Peyer's patch (tissue), 4 donors: ENCODE results near the gene GNMT. TPM values are rescaled to one million over a fixed set of nuclear protein-coding genes. Genes with fewer than 3 reads are reported as not detected.
A peak's percentile ranks its signal among the peaks of the same experiment; 100 is the strongest.

Experiments
- DNase-seq, 3 donors: peaks; one replicate each; pipeline ENCODE4 v3.0.0-alpha.2; 2017 to 2019
- H3K27ac ChIP-seq, 4 donors: fragments of 200-600 bp; sonication (generic); one replicate each; pipeline ENCODE4 v1.5.1; 2016 to 2019
- H3K27me3 ChIP-seq, 2 donors: fragments of 200-600 bp; sonication (generic); one replicate each; pipeline ENCODE4 v1.5.1; 2019
- H3K36me3 ChIP-seq, 3 donors: fragments of 200-600 bp; sonication (generic); one replicate each; pipeline ENCODE4 v1.5.1; 2016 to 2019
- H3K4me1 ChIP-seq, 4 donors: fragments of 200-600 bp; sonication (generic); one replicate each; pipeline ENCODE4 v1.5.1; 2016 to 2019
- H3K4me3 ChIP-seq, 4 donors: fragments of 200-600 bp; sonication (generic); 1 replicate in 3 of 4; 2 replicates in 1 of 4; pipeline ENCODE4 v1.5.1; 2016 to 2019; ENCODE audit warnings: mild to moderate bottlenecking in 1 of 4
- H3K9me3 ChIP-seq, 4 donors: fragments of 200-600 bp; sonication (generic); one replicate each; pipeline ENCODE4 v1.5.1; 2016 to 2019; ENCODE audit warnings: mild to moderate bottlenecking in 1 of 4
- POLR2A ChIP-seq, 2 donors: fragments of 450-650 bp; IDR thresholded peaks; one replicate each; pipeline ENCODE4 v1.5.1; 2017; ENCODE audit warnings: antibody characterized with exemption in 2 of 2, mild to moderate bottlenecking in 2 of 2, moderate library complexity in 2 of 2
- total RNA-seq, 4 donors: library from RNA; depleted of rRNA; stranded (reverse); fragments of >200 nt; gene quantifications; one replicate each; pipeline ENCODE4 v1.1.0, GENCODE V29; 2016
- TF ChIP-seq, protein P1 (sequence below), 6 experiments: fragments of 450-650 bp in 4 of 6; fragments of 200-600 bp in 2 of 6; sonication (generic) in 1 of 6; IDR thresholded peaks; one replicate each; pipeline ENCODE4 v1.5.1; 2017 to 2019; ENCODE audit warnings: antibody characterized with exemption in 6 of 6, mild to moderate bottlenecking in 3 of 6, moderate library complexity in 1 of 6

Gene GNMT
- total RNA-seq, 4 donors from 2014 or later = 4.3 TPM; not detected in 3

- Histone ChIP-seq H3K27me3 (no peaks in the 10 kb centered on the region), H3K4me1 (peaks cover 0 to 32% (median 13%) of the 10 kb centered on the region in 4 donors), H3K9me3 (no peaks in the 10 kb centered on the region), H3K36me3 (peaks cover 0 to 39% (median 0%) of the 10 kb centered on the region in 3 donors), H3K4me3 (peak overlapping the region in 1 of 4 donors; percentile 89), H3K27ac (peak overlapping the region in 2 of 4 donors; percentile 8 to 98)
- DNase-seq = no peak
- TF ChIP-seq, protein P1, sequence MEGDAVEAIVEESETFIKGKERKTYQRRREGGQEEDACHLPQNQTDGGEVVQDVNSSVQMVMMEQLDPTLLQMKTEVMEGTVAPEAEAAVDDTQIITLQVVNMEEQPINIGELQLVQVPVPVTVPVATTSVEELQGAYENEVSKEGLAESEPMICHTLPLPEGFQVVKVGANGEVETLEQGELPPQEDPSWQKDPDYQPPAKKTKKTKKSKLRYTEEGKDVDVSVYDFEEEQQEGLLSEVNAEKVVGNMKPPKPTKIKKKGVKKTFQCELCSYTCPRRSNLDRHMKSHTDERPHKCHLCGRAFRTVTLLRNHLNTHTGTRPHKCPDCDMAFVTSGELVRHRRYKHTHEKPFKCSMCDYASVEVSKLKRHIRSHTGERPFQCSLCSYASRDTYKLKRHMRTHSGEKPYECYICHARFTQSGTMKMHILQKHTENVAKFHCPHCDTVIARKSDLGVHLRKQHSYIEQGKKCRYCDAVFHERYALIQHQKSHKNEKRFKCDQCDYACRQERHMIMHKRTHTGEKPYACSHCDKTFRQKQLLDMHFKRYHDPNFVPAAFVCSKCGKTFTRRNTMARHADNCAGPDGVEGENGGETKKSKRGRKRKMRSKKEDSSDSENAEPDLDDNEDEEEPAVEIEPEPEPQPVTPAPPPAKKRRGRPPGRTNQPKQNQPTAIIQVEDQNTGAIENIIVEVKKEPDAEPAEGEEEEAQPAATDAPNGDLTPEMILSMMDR (IDR thresholded peaks at IDR 0.05) = no peak
- TF ChIP-seq POLR2A (IDR thresholded peaks at IDR 0.05) = no peak
Measured at GRCh38 chr6:42932412-42932811, 28.1 kb upstream of the GNMT start.

- Histone ChIP-seq H3K27ac (peak overlapping the region in 1 of 4 donors; percentile 26), H3K36me3 (peaks cover 0 to 47% (median 0%) of the 10 kb centered on the region in 3 donors), H3K4me3 (no peak overlapping the region), H3K4me1 (peaks cover 0 to 32% (median 12%) of the 10 kb centered on the region in 4 donors), H3K9me3 (no peaks in the 10 kb centered on the region), H3K27me3 (no peaks in the 10 kb centered on the region)
- TF ChIP-seq POLR2A (IDR thresholded peaks at IDR 0.05) = no peak
- DNase-seq = no peak
Measured at GRCh38 chr6:42933205-42933604, 27.3 kb upstream of the GNMT start.

DNA sequence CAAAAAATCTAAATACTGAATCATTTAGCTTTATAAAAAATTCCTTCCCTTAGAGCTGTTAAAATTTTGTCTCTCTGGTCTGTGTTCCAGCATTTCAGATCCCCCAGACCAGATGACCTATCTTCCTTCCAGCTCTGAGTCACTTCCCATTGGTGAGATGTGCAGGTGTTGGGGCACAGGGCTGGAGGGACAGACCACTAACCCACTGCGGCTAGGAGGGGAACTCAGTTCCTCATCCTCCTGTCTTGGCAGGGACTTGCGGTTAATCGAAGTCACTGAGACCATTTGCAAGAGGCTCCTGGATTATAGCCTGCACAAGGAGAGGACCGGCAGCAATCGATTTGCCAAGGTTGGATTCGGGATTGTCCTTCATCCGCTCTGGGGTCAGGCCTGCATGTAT lies 25.2 kb upstream of the GNMT start:
- no peaks in the 10 kb centered on the region for H3K9me3 ChIP-seq
- H3K36me3 ChIP-seq = peaks cover 0 to 62% (median 0%) of the 10 kb centered on the region in 3 donors
- no peaks in the 10 kb centered on the region for H3K27me3 ChIP-seq
- DNase-seq = peak in 1 of 3 donors; percentile 50
- peak overlapping the region in 1 of 4 donors; percentile 21 for H3K27ac ChIP-seq
- no peak overlapping the region for H3K4me3 ChIP-seq
- H3K4me1 ChIP-seq = peaks cover 0 to 31% (median 10%) of the 10 kb centered on the region in 4 donors
- TF ChIP-seq, protein P1 (IDR thresholded peaks at IDR 0.05) = no peak
- TF ChIP-seq POLR2A (IDR thresholded peaks at IDR 0.05) = no peak

- H3K27ac ChIP-seq = no peak overlapping the region
- no peak overlapping the region for H3K4me3 ChIP-seq
- DNase-seq = no peak
- TF ChIP-seq POLR2A (IDR thresholded peaks at IDR 0.05) = no peak
- TF ChIP-seq, protein P1 (IDR thresholded peaks at IDR 0.05) = no peak
- H3K27me3 ChIP-seq = no peaks in the 10 kb centered on the region
- H3K36me3 ChIP-seq = peaks cover 0 to 62% (median 0%) of the 10 kb centered on the region in 3 donors
- H3K4me1 ChIP-seq = peaks cover 0 to 20% (median 9%) of the 10 kb centered on the region in 4 donors
- H3K9me3 ChIP-seq = no peaks in the 10 kb centered on the region
Measured at GRCh38 chr6:42936398-42936797, 24.2 kb upstream of the GNMT start.

GRCh38 chr6:42937548-42938427 lies 22.8 kb upstream of the GNMT start:
- DNase-seq = no peak
- TF ChIP-seq, protein P1 (IDR thresholded peaks at IDR 0.05) = no peak
- peaks cover 0 to 55% (median 0%) of the 10 kb centered on the region in 3 donors for H3K36me3 ChIP-seq
- no peaks in the 10 kb centered on the region for H3K9me3 ChIP-seq
- no peaks in the 10 kb centered on the region for H3K27me3 ChIP-seq
- H3K27ac ChIP-seq = no peak overlapping the region
- H3K4me3 ChIP-seq = no peak overlapping the region
- H3K4me1 ChIP-seq = peaks cover 0 to 7% (median 5%) of the 10 kb centered on the region in 4 donors

DNA sequence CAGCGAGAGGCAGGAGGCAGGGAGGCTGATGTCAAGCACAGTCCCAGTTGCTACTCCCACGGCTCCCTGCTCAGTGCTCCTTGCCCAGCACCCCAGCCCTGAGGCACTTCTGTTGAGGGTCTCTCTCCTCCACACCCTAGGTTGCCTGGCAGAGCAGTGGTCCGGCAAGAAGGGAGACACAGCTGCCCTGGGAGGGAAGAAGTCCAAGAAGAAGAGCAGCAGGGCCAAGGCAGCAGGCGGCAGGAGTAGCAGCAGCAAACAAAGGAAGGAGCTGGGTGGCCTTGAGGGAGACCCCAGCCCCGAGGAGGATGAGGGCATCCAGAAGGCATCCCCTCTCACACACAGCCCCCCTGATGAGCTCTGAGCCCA lies 22.1 kb upstream of the GNMT start:
- peak overlapping the region in 2 of 4 donors; percentile 11 to 26 for H3K4me3 ChIP-seq
- H3K9me3 ChIP-seq = no peaks in the 10 kb centered on the region
- no peaks in the 10 kb centered on the region for H3K27me3 ChIP-seq
- peaks cover 0 to 4% (median 1%) of the 10 kb centered on the region in 4 donors for H3K4me1 ChIP-seq
- DNase-seq = no peak
- peak overlapping the region in 1 of 4 donors; percentile 84 for H3K27ac ChIP-seq
- TF ChIP-seq, protein P1 (IDR thresholded peaks at IDR 0.05) = no peak
- H3K36me3 ChIP-seq = peaks cover 0 to 55% (median 0%) of the 10 kb centered on the region in 3 donors
